ENCODE measurements around the gene SGSM2. TPM values are rescaled to one million over a fixed set of nuclear protein-coding genes. Genes with fewer than 3 reads are reported as not detected.

SGSM2 gene
- total and polyA plus RNA-seq, 8 donors: 43.6 to 116 (median 87.8) TPM

DNA sequence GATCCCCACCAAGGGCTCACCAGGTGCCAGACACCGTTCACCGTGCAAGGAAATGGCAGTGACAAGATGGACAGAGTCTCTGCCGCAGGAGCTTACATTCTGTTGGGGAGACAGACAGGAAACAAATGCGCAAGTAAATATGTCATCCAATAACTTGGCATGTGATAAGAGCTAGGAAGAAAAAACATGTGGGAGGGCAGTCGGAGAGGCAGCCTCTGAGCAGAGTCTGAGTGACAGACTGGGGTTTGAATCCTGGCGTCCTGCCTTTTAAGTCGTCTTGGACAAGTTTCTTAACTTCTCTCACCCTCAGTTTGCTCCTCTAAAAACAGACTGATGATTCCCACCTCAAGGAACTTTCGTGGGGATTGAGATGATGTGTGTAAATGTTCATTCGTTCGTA is 7.2 kb downstream of the SGSM2 start:
- TF ChIP-seq, protein P1, sequence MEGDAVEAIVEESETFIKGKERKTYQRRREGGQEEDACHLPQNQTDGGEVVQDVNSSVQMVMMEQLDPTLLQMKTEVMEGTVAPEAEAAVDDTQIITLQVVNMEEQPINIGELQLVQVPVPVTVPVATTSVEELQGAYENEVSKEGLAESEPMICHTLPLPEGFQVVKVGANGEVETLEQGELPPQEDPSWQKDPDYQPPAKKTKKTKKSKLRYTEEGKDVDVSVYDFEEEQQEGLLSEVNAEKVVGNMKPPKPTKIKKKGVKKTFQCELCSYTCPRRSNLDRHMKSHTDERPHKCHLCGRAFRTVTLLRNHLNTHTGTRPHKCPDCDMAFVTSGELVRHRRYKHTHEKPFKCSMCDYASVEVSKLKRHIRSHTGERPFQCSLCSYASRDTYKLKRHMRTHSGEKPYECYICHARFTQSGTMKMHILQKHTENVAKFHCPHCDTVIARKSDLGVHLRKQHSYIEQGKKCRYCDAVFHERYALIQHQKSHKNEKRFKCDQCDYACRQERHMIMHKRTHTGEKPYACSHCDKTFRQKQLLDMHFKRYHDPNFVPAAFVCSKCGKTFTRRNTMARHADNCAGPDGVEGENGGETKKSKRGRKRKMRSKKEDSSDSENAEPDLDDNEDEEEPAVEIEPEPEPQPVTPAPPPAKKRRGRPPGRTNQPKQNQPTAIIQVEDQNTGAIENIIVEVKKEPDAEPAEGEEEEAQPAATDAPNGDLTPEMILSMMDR (IDR thresholded peaks at IDR 0.05): no peak

DNA sequence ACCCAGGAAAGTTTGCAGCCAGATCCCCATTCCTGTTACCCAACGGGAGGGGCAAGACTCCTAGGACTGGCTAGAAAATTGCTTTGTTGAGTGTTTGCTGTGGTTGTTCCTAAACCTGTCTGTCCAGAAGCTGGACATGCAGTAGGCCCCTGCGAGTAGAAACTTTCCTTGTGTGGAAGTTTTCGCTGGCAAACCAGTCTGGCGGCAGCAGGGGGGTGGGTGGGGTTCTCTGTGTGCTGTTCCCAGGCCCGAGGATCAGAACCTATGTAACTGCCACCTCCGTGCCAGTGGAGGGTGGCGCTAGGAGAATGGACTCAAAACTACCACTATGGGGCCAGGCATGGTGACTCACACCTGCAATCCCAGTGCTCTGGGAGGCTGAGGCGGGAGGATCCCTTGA is 9.2 kb downstream of the SGSM2 start:
- H3K27ac ChIP-seq: peak overlapping the region in 1 of 2 donors; percentile 76
- H3K27me3 ChIP-seq: no peaks in the 10 kb centered on the region
- peak in 2 of 4 donors; percentile 42 to 68 for DNase-seq

More for the DNA sequence above, 7.2 kb downstream of the SGSM2 start:
- H3K4me1 ChIP-seq: no peaks in the 10 kb centered on the region
- no peak overlapping the region for H3K27ac ChIP-seq
- DNase-seq (no peak), ATAC-seq (no peak)
- H3K4me3 ChIP-seq: no peak overlapping the region
- H3K36me3 ChIP-seq: peaks cover 0 to 15% of the 10 kb centered on the region in 2 donors
- no peaks in the 10 kb centered on the region for H3K27me3 ChIP-seq
- H3K9me3 ChIP-seq: no peaks in the 10 kb centered on the region
- intact Hi-C loops (cut with DNase I): no loop called here

DNA sequence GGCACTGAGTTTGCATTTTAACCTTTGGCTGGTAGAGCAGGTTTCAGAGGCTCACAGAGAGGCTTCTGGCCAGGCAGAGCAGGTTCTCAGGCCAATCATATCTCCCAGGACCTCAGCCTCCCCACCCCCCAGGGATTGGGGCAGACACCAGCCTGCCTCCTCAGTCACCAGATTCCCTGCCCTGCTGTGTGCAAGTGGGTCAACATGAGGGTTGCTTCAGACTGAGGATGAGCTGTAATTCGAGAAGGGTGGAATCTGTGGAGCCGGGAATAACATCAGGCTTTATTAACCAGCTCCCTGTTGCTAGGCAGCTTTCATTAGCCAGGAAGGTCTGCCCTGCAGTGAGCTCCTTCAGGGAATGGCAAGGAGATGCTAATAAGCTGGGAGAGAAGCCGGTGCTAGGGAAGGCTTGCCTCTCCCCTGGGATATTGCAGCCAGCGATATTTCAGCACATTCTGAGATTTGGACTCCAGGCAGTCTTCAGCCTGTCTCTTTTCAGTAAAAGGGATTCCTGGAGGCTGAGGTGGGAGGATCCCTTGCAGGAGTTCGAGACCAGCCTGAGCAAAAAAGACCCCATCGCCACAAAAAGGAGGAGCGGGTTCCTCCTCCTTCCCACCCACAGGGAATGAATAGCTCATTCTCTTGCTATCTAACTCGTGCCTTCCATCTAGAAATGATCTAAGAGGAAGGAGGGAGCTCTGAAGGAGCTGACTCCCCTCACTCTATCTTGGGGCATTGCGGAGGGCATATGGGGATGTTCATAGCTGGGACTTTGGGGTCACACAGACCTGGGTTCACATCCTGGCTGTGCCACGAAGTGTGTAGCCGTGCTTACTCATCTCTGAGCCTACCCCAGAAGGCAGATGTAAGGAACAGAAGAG is 10.7 kb downstream of the SGSM2 start:
- DNase-seq: peak in 2 of 4 donors; percentile 38 to 40
- Histone ChIP-seq H3K36me3 (peaks cover 0 to 15% of the 10 kb centered on the region in 2 donors), H3K27ac (no peak overlapping the region), H3K4me1 (no peaks in the 10 kb centered on the region), H3K9me3 (no peaks in the 10 kb centered on the region), H3K27me3 (no peaks in the 10 kb centered on the region), H3K4me3 (no peak overlapping the region)
- ATAC-seq: peak; percentile 57
- TF ChIP-seq, protein P1 (IDR thresholded peaks at IDR 0.05): no peak
- intact Hi-C loops (cut with DNase I): no loop called here

More for the DNA sequence above, 9.2 kb downstream of the SGSM2 start:
- Histone ChIP-seq H3K36me3 (peaks cover 0 to 15% of the 10 kb centered on the region in 2 donors), H3K4me1 (no peaks in the 10 kb centered on the region), H3K4me3 (no peak overlapping the region), H3K9me3 (no peaks in the 10 kb centered on the region)
- TF ChIP-seq, protein P1 (IDR thresholded peaks at IDR 0.05): no peak
- intact Hi-C loops (cut with DNase I): no loop called here
- peak; percentile 83 for ATAC-seq

DNA sequence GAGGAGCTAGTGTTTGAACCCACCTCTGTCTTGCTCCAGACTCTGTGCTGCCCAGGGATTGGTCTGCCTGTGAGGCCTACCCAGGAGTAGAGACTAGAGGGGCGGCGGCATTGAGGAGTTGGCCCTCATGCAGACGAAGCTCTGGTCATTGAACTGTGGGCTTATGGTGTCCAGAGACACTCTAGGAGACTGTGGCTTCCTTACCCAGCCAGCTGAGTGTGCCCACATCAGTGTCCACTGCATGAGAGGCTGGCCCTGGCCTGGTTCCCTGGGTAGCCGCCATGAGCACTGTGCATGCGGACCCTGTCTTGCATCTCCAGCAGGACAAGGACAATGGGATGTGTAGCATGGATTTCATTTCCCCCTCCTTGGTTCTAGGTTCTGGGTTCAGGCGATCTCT is 14.0 kb downstream of the SGSM2 start:
- Histone ChIP-seq H3K27ac (no peak overlapping the region), H3K4me1 (peaks cover 0 to 5% of the 10 kb centered on the region in 2 donors), H3K27me3 (no peaks in the 10 kb centered on the region), H3K4me3 (no peak overlapping the region), H3K9me3 (no peaks in the 10 kb centered on the region), H3K36me3 (no peaks in the 10 kb centered on the region)
- intact Hi-C loops (cut with DNase I): no loop called here
- TF ChIP-seq, protein P1 (IDR thresholded peaks at IDR 0.05): no peak
- DNase-seq (peak in 1 of 4 donors; percentile 13), ATAC-seq (no peak)

DNA sequence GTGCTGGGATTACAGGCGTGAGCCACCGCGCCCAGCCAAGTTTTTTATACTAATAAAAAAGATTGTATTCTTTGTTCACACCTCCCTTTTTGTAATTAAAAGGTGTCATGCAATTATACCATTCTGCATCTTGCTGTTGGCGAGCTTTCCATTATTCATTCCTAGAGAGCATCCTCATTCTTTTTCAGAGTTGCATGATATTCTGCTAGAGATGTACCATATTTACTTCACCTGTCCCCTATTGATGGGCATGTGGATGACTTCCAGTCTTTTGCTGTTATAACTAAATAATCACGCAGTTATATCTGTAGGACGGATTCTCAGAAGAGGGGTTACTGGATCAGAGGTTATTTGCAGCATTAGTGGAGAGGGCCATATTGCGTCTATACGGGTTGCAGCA is 17.0 kb downstream of the SGSM2 start:
- H3K27ac ChIP-seq: no peak overlapping the region
- H3K27me3 ChIP-seq: no peaks in the 10 kb centered on the region
- H3K4me1 ChIP-seq: peaks cover 0 to 5% of the 10 kb centered on the region in 2 donors
- TF ChIP-seq, protein P1 (IDR thresholded peaks at IDR 0.05): no peak
- H3K9me3 ChIP-seq: no peaks in the 10 kb centered on the region
- intact Hi-C loops (cut with DNase I): no loop called here
- H3K4me3 ChIP-seq: no peak overlapping the region
- ATAC-seq: no peak
- no peaks in the 10 kb centered on the region for H3K36me3 ChIP-seq
- no peak for DNase-seq

All from left lung (tissue), 10 donors.